COLO668 (cell line): ENCODE results near the gene FBXL5.

Experiments
- DNase-seq: peaks from one replicate; lab custom pipeline; 2025; ENCODE audit not compliant: unreplicated experiment; lab: John Stamatoyannopoulos, UW

Gene FBXL5, protein sequence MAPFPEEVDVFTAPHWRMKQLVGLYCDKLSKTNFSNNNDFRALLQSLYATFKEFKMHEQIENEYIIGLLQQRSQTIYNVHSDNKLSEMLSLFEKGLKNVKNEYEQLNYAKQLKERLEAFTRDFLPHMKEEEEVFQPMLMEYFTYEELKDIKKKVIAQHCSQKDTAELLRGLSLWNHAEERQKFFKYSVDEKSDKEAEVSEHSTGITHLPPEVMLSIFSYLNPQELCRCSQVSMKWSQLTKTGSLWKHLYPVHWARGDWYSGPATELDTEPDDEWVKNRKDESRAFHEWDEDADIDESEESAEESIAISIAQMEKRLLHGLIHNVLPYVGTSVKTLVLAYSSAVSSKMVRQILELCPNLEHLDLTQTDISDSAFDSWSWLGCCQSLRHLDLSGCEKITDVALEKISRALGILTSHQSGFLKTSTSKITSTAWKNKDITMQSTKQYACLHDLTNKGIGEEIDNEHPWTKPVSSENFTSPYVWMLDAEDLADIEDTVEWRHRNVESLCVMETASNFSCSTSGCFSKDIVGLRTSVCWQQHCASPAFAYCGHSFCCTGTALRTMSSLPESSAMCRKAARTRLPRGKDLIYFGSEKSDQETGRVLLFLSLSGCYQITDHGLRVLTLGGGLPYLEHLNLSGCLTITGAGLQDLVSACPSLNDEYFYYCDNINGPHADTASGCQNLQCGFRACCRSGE

DNA sequence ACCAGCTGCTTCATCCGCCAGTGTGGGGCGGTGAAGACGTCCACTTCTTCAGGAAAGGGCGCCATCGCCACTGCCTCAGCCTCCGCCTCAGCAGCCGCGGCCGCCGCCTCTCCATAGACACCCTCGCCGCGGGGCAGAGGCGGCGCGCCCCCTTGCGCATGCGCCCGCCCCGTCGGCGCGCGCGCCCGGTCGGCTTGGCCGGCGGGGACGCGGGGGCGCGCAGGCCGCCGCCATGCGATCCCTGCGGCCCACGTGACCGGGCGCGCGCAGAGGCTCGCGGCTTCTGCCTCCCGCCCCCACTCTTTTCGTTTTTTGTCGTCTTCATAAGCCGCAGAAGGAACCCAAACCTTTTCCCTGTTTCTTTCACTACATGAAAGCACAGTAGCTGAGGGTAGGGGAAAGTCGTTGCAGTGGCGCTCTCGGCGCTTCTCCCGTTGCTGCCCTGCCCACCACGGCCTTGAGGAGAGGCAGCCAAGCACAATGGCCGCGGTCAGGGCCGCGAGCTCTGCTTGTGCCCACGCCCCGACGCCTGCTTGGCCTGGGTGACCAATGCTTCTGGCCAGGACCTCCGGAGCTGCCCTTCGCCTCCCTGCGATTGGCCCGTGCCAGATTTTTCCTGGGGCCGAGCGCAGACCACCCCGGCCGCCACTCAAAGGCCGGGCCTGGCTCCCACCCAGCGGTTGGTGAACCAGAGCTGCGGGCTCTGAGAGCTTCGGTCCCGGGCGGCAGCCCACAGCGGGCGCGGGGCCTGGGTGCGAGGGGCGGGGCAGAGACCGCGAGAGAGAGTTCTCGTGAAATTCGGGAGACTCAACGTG, at the start of gene FBXL5:
TSS of gene FBXL5 (minus strand) at position 135 of the 815 bp plus-strand sequence. CDS start at position 65, 70 bp downstream.
- peak; percentile 96 for DNase-seq

DNA sequence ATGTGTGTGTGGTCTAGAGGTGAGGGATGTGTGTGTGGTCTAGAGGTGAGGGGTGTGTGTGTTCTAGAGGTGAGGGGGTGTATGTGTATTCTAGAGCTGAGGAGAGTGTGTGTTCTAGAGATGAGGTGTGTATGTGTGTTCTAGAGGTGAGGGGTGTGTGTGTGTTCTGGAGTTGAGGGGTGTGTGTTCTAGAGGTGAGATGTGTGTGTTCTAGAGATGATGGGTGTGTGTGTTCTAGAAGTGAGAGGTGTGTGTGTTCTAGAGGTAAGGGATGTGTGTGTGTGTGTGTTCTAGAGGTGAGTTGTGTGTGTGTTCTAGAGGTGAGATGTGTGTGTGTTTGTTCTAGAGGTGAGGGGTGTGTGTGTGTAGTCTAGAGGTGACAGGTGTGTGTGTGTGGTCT, 49.0 kb upstream of the FBXL5 start:
- DNase-seq = no peak

DNA sequence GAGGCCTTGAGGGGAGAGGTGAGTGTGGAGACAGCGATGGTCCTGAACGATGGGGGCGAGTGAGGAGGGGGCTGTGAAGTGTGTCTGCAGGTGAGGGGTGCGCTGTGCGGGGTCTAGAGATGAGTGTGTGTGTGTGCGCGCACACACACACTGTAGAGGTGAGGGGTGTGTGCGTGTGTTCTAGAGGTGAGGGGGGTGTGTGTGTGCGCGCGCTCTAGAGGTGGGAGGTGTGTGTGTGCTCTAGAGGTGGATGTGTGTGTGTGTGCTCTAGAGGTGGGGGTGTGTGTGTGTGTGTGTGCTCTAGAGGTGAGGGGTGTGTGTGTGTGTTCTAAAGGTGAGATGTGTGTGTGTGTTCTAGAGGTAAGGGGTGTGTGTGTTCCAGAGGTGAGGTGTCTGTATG, 48.3 kb upstream of the FBXL5 start:
- DNase-seq = no peak

DNA sequence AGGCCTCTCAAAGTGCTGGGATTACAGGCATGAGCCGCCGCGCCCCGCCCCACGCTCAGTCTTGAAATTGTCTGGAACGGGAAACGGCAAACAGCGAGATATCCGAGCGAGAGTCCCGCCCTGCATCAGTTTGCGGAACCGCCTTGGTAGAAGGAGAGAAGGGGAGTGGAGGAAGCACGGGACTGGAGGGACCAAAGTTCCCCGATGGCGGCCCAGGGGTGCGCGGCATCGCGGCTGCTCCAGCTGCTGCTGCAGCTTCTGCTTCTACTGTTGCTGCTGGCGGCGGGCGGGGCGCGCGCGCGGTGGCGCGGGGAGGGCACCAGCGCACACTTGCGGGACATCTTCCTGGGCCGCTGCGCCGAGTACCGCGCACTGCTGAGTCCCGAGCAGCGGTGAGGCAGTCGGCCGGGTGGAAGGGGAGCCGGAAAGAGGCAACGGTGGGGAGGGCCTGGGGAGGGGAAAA, 47.8 kb upstream of the FBXL5 start, which contains the start of gene BST1:
TSS of gene BST1 (plus strand) at position 125 of the 463 bp plus-strand sequence. CDS start at position 205, 80 bp downstream.
- no peak for DNase-seq

DNA sequence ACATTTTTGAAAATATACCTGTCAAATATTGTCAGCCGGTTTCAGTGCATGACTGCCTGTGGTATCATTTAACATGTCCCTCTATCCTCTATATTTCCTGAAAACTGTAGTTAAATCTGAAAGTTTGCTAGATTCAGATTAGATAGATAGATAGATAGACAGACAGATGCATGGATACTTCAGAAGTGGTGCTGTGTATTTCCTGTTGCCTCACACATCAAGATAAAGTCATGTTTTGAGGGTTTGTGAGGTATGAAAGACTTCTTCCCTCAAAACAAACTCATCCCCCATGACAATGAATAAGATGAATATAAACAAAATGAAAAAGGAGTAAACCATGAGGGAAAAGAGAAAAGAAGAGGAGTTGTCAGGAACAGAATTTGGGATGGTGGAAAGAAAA, 41.7 kb upstream of the FBXL5 start:
- DNase-seq = no peak

DNA sequence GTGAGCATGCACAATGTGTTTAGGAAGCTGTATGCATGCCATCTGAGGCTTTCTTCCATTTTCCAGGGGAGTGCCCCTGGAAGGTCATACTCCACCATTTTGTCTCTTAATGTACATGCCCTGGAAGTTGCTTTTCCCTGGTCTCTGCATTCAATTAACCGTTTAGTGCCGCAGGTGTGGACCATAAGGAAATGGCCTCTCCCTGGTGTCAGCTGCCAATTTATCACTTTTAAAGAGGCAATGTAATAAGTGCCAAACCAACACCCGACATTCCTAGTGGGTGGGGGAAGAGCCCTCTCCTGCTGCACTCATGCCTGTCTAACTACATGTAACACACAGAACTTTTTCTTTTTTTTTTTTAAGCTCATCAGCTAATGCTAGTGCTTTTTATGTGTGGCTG, 40.6 kb upstream of the FBXL5 start:
- no peak for DNase-seq

DNA sequence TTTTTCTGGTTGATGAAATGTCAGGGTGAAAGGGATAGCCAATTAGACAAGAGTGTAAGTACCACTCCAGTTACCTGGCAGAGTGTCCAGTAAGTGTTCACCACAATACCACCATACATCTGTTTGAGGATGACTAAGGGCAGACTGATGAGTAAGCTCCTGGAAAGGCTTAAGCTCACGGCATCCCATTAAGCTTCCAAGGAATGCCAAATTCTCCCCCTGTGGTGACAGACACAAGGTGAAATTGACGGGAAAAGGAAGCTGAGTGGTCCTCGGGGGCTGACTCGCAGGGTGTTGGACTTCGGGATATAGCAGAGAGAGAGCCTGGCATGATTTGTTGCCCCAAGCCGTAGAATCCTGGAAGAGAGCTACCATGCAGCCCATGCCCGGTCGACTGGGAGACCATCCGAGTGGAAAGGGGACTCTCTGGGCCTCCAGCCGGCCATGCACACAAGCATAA, 40.1 kb upstream of the FBXL5 start:
- no peak for DNase-seq

DNA sequence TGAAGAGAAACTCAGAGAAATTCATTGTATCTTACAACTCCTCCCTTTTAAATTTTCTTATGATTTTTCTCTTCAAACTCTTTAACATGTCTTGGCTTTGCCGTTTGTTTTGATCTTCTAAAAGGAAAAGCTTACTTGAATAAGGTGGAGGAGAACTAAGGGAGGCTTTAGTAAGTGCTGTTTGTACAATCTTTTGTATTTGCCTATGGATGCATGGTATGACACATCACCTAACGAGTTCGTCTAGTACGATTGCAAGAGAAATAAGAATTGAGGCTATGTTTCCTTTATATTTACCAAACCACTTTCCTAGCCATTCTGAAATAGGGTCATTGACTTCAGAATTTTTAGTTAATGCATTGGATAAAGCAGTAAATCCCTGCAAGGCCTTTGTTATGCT, 39.3 kb upstream of the FBXL5 start:
- DNase-seq = no peak

DNA sequence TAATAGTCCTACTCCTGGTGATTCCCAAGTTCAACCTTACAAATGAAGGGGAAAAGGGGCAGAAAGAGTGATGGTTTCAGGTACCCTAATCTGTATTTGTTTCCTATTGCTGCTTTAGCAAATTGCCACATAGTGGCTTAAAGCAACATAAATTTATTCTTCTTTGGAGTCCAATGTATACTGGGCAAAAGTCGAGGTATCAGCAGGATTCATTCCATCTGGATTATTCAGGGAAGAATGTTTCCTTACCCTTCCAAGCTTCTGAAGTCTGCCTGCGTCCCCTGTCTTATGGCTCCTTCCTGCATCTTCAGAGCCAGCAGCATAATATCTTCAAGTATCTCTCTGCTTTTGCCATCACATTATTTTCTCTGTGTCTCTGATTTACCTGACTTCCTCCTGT, 37.4 kb upstream of the FBXL5 start:
- no peak for DNase-seq

DNA sequence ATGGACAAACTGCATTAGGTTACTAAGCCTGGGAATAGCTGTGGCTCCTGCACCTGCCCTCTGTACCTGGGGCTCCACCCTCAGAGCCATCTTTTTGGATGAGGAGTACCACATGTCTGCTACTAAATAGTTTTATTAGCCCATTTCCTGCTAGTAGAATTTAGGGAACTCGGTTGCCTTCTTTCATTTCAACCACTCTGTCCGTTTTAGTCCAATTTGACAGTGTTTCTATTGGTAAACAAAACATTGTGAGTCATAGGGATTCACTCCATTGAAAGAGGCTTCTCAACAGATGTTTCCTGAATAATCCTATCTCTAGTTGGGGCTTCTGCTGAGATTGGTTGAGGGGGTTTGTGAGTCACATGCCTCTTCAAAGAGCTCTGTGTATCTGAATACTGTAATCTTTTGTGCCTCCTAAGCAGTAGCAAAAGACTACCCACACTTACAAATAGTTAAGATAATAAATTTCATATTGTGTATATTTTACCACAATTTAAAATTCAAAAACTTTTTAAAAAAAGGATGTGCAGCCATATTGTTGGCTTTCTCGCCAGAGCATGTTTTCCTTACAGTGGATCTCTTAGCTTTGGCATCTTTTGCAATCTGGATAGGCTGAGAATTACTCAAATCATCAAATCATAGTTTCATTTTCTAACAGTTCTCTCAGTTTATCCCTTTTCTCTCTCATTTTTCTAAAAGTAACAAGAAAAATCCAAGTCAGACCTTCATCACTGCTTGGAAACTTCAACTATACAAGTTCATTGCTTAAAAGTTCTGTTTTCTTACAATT, 36.4 kb upstream of the FBXL5 start:
- peak; percentile 17 for DNase-seq

DNA sequence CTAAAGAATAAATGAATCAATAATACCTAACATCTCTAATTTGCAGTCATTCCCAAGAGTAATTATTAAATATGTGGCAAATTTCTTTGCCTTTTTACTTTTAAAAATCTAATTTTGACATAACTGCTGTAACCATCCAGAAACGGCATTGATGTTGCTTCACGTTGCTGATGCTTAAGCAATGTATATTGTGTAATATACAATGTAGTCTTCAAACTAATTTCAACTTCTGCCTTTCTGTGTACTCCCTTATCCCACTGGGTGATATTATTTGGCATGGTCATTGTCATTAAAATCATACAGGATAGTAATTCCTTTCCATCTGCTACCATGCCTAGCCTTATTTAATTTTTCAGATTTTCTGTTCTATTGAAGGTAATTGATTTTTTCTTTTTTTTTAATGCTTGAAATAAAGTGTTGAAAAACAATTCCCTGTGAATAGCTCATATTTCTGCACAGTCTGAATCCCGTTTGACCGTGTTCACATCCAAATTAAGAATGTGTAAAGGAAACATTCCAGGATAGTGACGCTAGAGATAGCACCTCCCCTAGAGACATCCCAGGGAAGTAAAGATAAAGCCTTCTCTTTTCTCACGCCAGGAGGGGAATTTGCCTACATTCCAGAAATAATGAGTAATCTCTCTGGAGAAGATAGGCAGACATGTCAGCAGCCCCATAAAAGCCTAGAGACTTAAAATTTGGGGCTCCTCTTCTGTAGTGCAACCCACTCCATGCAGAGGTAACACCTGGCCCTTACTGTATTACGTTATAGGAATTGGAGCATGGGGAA, 35.1 kb upstream of the FBXL5 start:
- no peak for DNase-seq

DNA sequence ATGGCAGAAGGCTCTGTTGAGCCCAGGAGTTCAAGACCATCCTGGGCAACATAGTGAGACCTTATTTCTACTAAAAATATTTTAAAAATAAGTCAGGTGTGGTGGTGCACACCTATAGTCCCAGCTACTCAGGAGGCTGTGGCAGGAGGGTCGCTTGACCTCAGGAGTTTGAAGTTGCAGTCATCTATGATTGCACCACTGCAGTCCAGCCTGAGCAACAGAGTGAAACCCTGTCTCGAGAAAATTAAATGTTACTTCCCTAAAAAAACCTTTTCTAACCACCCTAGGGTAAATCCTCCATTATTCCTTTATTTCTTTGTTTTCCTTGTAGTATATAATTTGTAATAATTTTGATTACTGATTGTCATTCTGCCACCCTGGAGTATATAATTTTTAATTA, 34.4 kb upstream of the FBXL5 start:
- DNase-seq = no peak

DNA sequence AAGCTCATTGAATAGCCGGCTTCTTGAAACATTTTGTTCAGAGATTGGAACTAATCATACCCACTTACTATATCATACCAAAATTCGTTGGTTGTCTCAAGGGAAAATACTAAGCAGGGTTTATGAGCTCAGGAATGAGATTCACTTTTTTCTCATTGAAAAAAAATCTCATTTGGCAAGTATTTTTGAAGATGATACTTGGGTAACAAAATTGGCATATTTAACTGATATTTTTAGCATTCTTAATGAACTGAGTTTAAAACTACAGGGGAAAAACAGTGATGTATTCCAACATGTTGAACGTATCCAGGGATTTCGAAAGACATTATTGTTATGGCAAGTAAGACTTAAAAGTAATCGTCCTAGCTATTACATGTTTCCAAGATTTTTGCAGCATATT, 32.9 kb upstream of the FBXL5 start:
- DNase-seq = no peak

DNA sequence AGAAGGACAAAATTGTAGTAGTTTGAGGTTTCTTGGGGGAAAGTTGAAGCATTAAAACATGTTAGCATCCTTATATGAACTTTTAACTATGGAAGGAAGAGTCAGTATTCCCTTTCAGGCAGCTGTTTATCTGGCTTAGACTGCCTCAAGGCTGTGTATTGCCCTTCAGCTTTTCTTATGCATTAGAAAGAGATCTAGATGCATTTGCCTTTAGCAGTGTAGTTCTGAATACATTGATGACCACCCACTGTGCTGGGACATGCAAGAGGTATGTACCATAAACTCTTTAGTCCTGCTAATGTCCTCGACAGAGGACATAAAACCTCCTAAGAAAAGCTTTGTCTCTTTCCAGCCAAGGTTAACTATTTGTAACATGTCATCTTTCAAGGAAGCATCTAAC, 29.3 kb upstream of the FBXL5 start:
- no peak for DNase-seq

DNA sequence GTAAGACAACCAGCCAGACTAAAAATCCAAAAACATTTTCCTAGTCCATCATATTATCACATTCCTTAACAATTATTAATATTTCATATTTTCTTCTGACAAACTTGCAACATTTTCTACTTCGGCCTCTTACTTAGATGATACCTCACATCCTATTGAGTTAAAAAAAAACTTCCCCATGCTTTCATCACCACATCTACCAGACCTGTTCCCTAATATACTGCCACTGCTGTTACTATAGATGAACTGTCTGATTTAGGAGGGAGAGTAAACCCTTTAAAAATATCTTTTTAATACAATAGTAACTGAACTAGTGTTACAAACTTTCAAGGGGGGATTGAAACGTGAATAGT, 28.0 kb upstream of the FBXL5 start:
- DNase-seq = no peak

DNA sequence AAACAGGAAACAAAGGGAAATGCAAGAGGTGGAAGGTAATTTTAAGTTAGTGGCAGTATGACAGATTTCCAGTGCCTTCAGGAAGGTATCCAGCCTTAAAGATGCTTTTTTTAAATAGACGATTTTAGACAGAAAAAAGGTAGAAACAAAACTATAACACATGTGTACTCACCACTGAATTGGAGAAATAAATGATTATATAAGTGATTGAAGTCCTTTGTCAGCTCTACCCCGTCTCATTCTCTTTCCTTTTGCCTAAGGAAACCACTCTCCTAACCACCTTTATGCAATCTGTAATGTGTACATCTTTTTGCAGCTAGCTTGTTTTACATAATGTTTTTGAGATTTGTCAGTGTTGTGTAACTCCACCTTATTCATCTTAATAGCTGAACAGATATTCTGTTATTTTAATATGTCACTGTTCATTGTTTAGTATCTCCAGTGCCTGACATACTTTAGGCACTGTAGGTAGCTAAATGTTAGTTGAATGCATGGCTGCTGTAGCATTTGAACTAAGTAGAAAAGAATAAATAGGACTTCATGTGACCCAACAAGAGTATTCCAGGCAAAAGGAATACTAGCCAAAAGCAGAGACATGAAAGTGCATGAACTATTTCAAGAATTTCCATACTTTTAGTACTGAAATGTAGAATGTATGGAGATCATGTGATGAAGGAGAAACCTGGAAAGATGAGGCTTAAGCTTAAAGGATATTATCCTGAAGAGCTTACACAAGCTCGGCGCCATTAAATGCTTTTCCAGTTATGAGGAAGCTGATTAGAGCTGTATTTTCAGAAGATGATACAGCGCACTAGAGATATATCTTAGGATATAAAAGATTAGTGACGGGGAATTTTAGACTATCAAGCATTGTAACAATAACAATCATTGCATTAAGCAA, 27.3 kb upstream of the FBXL5 start:
- no peak for DNase-seq

DNA sequence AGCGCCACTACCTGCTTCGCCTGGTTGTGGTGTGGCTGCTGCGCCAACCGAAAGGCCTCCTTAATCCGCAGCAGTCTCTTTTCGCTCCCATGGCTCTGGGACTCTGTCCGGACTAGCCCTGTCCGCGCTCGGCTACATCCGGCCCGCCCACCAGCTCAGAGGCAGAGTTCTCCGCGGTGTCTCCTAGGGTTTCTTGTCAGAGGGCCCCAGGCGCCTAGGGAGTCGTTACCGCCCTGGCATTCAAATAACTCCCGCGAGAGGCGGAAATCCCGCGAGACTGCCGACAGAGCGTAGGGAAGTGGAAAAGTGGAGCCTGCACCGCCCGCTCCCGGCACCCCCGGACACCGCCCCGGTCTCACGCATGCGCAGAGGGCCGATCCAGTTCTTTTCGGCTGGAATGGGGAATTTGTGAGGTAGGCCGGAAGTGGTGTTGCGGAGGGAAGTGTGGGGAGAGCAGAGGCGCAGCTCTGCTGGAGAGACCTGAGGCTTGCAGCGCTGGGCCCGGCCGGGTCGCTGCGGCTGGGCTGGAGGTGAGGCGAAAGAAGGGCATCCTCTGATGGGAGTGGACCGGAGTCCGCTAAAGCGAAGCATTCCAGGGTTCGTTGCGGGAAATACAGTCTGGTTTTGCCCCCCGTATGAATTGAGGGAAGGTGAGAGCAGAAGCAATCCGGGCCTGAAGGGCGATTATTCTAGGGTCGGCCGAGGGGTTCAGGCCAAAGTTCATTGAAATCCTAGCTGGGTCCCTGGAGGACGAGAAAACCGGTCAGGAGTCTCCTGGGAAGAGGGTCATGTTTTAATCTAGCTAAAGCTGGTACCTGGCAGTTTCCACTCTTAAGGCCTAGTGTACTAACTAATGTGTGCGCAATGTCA, 26.4 kb upstream of the FBXL5 start, which contains the start of gene FAM200B:
TSS of gene FAM200B (plus strand) at position 456 of the 870 bp plus-strand sequence. CDS start 5,151 bp downstream, outside the sequence.
- DNase-seq = peak; percentile 99

DNA sequence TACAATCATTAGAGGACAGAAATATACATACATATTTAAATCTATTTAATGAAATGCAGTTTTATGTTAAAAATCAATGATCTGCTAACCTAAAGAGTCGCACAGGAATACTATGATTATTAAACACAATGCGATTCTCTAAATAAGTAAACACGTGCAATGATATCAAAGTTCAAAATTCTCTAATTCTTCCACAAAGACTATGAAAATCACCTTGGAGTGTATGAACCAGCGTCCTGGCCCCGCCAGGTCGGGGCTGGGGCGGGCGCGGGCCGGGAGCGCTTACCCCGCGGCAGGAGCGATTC, 25.9 kb upstream of the FBXL5 start:
- DNase-seq = no peak
